DMS153 treated with DMSO at 0.1 percent for 48 hours (cell line): Measurements from ENCODE around the gene ENTREP1.

Experiments used
- DNase-seq: peaks from one replicate; lab custom pipeline; 2025; ENCODE audit not compliant: unreplicated experiment; lab: John Stamatoyannopoulos, UW

The ENTREP1 gene

DNA sequence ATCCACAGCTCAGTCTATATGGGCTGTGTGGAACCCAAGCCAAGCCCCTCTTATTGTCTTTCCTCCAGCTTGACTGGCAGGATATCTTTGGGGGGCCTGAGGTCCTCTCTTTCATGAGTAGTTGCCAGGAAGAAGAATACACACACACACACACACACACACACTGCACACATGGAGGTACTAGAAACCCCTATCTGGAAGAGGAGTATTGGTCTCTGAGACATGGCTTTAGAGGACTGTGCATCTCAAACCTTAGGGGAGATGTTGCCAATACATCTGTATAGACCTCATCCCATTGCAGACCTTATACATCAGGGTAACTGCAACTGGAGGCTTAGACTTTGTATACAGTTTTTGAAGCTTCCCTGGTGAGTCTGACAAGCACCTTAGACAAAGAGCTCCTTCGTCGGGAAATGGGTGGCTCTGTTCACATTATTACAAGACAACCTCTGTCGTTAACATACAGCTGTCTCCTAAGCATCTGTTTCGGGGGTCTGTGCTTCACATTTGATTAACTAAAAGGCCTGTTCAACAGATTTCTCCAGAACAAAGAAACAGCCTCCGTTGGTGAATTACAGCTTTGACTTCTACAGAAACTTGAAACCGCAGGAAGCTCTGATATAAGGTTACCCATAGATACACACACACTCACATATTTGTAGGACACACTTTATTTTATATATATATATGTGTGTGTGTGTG, 5.5 kb upstream of the ENTREP1 start:
- DNase-seq, result no peak

GRCh38 chr9:69322256-69322655, 2.8 kb upstream of the ENTREP1 start:
- DNase-seq, result no peak

GRCh38 chr9:69323861-69324260, 1.2 kb upstream of the ENTREP1 start:
- no peak for DNase-seq

DNA sequence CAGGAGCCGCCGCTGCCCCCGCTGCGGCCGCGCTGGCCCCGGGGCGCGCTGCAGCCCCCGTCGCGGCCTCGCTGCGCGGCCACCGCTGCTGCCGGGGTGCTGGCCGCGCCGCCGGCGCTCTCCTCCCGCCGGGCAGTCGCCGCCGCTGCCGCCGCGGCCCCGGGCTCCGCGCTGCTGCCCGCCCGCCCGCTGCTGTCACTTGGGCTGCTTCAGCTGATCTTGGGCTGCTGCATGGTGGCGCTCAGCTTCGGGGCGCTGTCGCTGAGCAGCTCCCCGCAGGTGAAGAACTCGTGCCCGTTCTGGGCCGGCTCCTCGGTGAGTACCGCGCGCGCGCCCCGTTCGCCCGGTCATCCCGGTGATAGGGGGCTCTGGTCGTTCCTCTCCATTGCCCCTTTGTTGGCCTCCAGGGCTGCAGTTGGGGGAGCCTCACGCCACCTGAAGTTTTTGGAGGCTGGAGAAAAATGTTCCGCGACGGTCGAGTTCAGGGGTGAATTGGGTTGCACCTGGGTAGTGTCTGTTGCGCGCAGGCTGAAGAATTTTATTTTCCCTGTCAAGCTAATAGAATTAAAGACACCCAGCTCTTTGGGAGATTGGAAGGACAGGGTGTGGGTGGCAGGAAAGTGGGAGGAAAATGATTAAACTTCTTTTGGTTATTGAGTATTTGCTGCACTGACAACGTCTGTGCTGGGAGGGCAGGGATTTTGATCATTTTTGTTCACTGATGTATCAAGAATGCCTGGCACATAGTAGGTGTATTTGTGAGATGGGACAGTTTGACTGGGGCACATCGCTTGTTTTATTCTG, 596 bp downstream of the ENTREP1 start:
- DNase-seq, result no peak

DNA sequence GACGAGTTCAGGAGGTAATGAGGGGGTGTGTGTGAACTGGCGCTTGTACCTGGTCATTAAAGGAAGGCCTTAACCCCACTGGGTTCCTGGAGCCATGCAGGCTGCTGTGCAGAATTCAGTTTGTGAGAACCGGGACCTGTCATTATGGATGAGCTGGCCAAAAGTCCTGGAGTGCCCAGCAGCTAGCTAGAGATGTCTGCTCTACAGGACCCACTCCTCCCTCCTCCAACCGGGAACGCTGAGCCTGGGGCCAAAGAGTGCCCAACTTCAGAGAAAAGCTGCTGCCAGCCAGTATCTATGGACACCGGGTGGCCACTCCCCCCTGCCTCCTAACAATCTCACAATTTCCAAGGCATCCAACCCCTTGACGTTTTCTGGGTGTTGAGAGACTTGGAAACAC, 1.2 kb downstream of the ENTREP1 start:
- DNase-seq, result no peak

GRCh38 chr9:69330580-69330979, 5.6 kb downstream of the ENTREP1 start:
- no peak for DNase-seq

DNA sequence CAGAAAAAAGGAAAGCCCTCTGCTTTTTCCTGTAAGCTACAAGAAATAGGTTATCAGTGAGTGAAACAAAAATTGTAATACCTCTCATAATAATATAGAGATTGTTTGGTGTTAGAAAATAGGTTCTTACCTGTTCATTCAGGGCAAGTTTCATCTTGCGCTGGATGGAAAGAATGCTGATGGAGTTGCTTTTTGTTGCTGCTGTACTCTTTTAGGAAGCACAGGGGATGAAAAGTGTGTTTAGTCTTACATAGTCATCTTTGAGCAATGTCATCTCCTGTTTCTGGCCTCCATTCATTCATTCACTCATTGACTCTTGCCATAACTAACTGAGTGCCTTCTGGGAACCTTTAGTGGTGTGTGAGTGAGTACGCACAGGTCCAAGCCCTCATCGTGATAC, 6.4 kb downstream of the ENTREP1 start:
- no peak for DNase-seq

DNA sequence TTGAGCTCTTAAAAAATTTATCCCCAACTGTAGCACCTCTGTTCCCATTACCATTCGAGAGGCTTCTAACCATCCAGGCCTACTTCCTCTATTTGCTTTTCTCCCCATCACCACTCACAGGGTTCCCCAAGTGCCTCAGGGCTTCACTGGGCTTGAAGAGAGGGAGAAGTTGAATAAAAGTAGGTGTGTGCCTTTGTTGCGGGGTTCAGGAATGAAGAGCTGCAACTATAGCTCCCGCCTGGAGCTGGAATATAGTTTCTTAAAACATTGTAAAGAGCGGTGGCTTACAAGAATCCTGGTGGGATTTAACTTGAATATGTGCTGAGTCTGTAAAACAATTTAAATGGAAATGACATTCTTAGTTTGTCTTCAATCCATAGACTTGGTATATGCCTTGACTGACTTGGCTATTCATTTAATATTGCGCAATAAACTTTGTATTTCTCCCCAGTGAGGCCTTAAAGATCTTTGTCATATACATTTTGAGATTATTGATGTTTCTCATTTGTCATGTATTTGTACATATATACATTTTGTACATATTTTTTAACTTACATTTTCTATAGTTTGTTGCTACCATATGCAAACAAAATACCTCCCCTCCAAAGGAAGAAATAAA, 7.2 kb downstream of the ENTREP1 start:
- no peak for DNase-seq

DNA sequence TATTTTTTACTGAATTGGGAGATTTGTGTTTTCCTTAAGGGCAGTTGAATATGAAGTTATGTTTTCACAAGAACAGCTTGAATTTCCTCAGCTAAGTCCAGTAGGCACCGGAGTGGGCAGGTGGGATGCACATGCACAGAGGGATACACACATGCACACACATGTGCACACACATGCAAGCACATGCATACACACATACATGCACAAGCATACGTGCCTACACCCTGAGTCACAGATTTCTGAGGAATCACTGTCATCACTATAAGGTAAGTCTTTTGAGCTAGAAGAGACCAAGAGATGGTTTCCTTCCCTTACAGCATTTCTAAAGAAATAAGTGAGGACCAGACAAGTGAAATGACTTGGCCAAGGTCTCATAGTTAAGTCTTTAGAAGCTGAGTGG, 8.7 kb downstream of the ENTREP1 start:
- no peak for DNase-seq

DNA sequence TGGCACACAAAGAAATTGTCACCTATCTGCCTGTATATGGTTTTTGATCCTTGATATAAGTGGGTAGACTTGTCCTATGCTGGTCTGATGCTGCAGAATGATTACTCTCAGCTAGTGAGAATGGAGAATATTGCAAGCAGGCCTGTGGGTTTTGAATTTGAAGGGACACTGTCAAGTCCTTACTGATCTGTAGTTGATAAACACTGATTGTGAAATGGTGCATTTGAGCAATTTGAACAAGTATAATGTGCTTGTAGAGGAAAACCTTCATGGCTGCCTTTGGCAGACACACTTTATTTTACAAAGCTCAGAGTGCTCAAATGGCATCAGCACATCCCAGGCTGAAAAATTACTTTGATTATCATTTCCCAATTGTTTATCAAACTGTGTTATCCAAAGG, 9.3 kb downstream of the ENTREP1 start:
- no peak for DNase-seq

DNA sequence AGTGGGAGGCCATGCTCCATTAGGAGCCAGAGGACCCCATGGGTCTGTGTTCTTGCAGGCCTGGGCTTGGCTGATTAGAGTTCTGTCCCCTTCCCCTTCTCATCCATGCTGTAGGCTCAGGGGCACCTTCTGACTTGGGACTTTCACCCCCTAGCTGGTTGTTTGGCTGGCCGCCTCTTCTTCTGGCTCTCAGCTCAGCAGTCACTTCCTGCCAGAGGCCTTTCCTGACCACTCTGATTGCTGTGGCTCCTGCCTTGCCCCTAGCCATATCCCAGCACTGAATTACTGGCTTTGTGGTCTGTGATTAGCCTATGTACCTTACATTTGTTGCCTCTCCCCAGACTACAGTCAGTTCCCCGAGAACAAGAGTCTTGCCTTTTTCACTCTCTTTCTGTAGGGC, 14.6 kb downstream of the ENTREP1 start:
- no peak for DNase-seq

DNA sequence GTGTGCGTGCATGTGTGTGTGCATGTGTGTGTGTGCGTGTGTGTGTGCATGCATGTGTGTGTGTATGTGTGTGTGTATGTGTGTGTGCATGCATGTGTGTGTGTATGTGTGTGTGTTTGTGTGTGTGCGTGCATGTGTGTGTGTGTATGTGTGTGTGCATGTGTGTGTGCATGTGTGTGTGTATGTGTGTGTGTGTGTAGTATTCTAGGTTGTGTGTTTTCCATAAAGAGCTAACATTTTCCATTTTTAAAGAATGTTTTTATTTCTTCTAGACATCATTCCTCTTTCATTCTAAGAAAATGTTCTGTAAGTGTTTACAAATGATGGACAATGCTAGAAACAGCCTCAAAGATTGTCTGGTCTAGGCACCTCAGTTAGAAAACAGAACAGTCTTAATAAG, 15.6 kb downstream of the ENTREP1 start:
- DNase-seq, result no peak

DNA sequence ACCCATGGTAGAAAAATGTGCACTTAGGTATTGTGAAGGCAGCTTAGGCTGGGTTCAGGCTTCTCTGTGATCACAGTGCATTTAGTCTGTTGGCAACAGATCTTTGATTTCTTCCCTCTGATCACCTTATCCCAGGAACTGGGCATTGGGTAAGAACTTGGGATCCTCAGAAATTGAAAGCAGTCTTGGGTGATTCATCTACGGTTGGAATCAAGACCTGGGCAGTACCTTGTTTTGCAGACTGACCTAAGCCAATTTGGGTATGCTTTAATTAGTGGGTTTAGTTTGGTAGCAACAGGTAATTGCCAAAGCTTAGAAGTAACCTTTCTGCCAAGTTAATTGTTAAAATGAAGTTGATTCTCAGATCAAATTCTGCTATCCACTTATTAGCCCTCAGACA, 17.8 kb downstream of the ENTREP1 start:
- DNase-seq, result no peak

DNA sequence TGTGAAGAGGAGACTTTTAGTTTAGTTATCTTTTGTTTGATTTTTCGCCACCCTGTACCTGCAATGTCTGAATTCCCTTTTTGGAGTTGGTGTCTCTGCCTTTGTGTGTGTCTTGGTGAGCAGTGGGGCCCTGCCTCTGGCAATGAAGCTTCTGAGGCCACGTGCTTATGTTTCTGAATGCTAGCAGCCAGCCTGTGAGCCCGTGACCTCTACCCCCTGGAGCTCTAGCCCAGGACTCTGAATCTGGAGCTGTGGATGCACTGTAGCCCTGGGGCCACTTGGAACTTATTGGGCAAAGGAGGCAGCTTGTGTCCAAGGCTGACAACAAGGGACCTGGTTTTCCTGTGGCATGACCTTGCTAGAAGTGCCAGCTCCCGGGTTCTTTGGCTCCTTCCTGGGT, 19.4 kb downstream of the ENTREP1 start:
- DNase-seq, result no peak

DNA sequence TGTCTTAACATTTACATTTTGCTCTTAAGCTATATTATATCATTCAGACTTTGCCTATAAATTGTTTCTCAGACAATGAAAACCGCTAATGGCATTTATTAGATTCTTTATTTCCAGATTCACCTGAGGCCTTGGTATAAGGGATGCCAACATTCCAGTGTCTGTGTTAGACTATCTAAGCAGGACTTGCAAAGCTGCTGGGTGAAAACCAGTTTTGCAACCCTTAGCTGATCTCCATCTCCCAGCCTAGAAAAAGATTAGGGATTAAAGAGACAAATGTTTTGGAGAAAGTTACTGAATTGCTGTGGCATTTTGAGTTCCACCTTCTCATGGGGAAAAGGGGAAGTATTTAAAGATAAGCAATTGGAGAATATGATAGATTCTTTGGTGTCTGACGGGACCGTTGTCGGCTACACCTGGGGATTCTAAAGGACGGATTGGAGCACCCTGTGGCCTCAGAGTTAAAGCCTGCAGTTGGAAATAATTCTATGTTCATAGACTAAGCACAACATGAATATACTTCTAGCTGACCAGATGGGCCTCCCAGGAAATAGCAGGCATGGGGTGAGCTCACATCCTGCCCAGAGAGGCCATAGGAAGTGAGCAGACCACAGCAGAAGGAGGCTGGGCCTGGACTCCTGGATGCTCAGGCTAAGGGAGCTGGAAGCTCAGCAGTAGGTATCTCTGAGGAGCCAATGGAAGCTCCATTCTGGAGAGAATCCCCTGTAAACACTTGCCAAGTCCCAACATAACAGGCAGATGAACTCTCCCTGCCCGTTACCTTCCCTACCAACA, 21.8 kb downstream of the ENTREP1 start:
- DNase-seq, result no peak

GRCh38 chr9:69347607-69348006, 22.6 kb downstream of the ENTREP1 start:
- no peak for DNase-seq

DNA sequence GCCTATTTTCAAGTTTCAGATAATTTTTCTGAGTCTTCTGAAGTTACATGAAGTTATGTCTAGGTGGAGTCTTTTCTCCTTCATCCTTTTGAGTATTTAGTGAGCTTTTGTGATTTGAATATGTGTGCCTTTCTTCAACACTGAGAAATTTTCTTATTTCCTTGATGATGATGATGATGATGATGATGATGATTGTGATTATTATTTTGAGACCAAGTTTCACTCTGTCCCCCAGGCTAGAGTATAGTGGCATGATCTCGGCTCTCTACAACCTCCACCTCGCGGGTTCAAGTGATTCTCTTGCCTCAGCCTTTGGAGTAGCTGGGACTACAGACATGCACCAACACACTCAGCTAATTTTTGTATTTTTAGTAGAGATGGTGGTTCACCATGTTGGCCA, 26.2 kb downstream of the ENTREP1 start:
- DNase-seq, result no peak

DNA sequence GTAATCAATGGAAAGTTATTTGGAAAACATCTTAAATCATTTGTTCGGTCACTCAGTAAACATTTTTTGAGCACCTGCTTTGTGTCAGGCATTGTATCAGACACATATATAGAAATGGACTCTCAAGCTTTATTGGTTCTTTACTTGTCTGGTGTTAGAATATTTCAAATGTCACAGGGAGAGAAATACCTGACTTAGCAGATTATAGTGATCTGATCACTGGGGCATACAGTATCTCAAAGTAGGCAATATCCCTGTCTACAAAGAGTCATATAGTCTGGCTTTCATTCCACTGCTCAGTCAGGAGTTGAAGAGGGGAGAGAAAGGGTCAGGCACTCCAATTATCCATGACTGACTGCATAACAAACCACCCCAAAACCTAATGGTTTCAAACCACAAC, 30.2 kb downstream of the ENTREP1 start:
- no peak for DNase-seq

DNA sequence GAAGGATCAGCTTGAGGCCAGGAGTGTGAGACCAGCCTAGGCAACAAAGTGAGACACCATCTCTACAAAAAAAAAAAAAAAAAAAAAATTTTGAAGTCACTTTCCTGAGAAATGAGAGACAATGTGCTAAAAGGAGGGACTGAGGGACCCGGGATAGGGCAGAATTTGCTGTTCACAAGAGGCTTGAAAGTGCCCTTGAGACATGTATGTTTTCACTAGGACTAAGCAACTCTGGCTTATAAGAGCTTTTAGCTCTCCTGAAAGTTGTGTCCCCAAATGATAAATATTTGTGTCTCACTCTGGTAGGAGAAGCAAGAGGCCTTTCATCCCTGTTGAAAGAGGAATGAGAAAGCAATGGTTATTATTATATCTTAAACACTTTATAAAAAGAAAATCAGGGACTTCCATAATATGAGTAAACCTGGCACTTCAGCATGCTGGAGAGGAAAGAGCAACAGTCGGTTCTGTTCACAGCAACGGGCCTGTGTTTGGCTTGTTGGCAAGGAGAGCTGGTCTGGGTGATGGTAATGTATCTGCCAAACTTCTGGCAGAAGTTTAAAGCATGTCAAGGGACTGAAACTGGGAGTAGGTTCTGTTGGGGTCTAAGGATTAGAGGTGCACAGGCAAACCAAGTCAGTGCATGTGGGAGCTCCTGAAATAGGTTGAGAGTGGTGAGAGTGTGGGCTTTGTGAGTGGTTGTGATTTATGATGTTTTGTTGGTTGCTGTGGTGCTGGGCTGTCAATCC, 32.2 kb downstream of the ENTREP1 start:
- no peak for DNase-seq

- DNase-seq, result no peak
These were observed 32.8 kb downstream of the ENTREP1 start for GRCh38 chr9:69357821-69358220.

DNA sequence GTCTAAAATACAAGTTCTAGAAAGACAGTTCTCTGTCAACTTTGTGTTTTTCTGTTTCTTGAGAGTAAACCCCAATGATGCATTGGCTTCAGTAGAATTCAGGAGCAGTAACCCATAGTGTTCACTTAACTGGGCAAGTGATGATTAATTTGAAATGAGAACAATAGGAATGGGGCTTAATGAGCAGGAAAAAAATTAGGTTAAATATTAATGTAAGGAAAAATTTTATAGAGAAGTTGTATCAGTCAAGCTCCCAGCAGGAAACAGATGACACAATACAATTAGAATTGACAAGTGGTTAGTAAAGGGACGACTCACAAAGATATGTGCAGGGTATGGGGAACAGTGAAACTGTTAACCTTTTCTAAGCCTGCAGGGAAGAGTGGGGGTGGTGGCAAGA, 38.2 kb downstream of the ENTREP1 start:
- no peak for DNase-seq
